ENCODE data around the gene THEMIS.

The THEMIS gene

DNA sequence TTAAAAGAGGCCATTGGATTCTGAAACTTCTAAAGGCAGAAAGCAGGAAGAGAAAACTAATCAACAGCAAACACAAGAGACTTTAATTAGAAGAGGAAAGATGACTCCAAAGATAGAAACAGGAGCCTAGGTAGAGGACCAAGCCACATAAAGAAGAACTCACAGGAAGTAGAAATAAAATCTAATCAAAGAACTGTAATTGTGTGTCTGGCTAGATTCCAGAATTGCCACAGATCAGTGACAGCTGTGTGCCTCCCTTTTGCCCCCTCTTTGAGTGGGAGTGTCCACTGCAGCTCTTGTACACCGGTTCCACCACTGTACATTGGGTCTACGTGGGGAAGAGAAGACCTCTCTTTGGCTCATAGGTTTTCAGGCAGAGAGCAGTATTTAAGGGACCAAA, 22.3 kb upstream of the THEMIS start:
- no peaks in the 10 kb centered on the region for H3F3A ChIP-seq (ENCODE audit: control insufficient read depth, insufficient read depth)
- no peak overlapping the region for H3K4me3 ChIP-seq (ENCODE audit: low read length)
- no peaks in the 10 kb centered on the region for H3K79me2 ChIP-seq (ENCODE audit: control insufficient read depth, low read length)
- H3K9me2 ChIP-seq (replicated peaks; ENCODE audit: control insufficient read depth, low read length): no peaks in the 10 kb centered on the region
- no peaks in the 10 kb centered on the region for H3K4me1 ChIP-seq (ENCODE audit: control insufficient read depth, low read length)
- no peaks in the 10 kb centered on the region for H3K36me3 ChIP-seq (ENCODE audit: control insufficient read depth, low read length)
- H3K4me2 ChIP-seq (ENCODE audit: low read length): no peak overlapping the region
- H3K9me3 ChIP-seq (ENCODE audit: control insufficient read depth, insufficient read depth, low read length): no peaks in the 10 kb centered on the region
- no peak for TF ChIP-seq EZH2phosphoT487 (IDR thresholded peaks at IDR 0.05; ENCODE audit: borderline replicate concordance, low read length)
- no peak overlapping the region for H3K27ac ChIP-seq (ENCODE audit: low read depth, low read length)
- no peaks in the 10 kb centered on the region for H3K27me3 ChIP-seq (ENCODE audit: control insufficient read depth, low read length)
- no peaks in the 10 kb centered on the region for H4K20me1 ChIP-seq (ENCODE audit: control insufficient read depth, insufficient read depth, low read depth, low read length)

DNA sequence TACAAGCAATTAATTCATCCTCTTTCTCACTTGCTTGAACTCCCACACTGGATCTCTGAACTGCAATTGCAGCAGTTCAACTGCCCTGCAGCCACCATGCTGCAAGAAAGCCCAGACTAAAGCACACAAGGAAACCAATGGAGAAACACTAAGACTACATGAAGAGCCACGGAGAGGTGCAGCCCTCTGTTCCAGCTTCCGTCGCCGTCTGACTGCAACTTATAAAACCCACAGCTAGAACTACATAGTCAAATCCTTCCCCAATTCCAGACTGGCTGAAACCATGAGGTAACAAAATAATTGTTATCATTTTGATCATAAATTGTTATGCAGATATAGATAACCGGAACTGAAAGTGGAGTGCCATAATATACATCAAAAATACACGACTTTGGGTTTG, 21.1 kb upstream of the THEMIS start:
- Histone ChIP-seq H3K79me2 (ENCODE audit: control insufficient read depth, low read length) (no peaks in the 10 kb centered on the region), H4K20me1 (ENCODE audit: control insufficient read depth, insufficient read depth, low read depth, low read length) (no peaks in the 10 kb centered on the region), H3K4me2 (ENCODE audit: low read length) (no peak overlapping the region), H3K4me1 (ENCODE audit: control insufficient read depth, low read length) (no peaks in the 10 kb centered on the region), H3K9me2 (replicated peaks; ENCODE audit: control insufficient read depth, low read length) (no peaks in the 10 kb centered on the region), H3K4me3 (ENCODE audit: low read length) (no peak overlapping the region), H3K27ac (ENCODE audit: low read depth, low read length) (no peak overlapping the region), H3F3A (ENCODE audit: control insufficient read depth, insufficient read depth) (no peaks in the 10 kb centered on the region), H3K9me3 (ENCODE audit: control insufficient read depth, insufficient read depth, low read length) (no peaks in the 10 kb centered on the region), H3K27me3 (ENCODE audit: control insufficient read depth, low read length) (no peaks in the 10 kb centered on the region), H3K36me3 (ENCODE audit: control insufficient read depth, low read length) (no peaks in the 10 kb centered on the region)
- TF ChIP-seq, protein P1, sequence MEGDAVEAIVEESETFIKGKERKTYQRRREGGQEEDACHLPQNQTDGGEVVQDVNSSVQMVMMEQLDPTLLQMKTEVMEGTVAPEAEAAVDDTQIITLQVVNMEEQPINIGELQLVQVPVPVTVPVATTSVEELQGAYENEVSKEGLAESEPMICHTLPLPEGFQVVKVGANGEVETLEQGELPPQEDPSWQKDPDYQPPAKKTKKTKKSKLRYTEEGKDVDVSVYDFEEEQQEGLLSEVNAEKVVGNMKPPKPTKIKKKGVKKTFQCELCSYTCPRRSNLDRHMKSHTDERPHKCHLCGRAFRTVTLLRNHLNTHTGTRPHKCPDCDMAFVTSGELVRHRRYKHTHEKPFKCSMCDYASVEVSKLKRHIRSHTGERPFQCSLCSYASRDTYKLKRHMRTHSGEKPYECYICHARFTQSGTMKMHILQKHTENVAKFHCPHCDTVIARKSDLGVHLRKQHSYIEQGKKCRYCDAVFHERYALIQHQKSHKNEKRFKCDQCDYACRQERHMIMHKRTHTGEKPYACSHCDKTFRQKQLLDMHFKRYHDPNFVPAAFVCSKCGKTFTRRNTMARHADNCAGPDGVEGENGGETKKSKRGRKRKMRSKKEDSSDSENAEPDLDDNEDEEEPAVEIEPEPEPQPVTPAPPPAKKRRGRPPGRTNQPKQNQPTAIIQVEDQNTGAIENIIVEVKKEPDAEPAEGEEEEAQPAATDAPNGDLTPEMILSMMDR (IDR thresholded peaks at IDR 0.05; ENCODE audit: low read depth, low read length, poor library complexity, severe bottlenecking): no peak
- TF ChIP-seq EZH2phosphoT487 (IDR thresholded peaks at IDR 0.05; ENCODE audit: borderline replicate concordance, low read length): no peak

DNA sequence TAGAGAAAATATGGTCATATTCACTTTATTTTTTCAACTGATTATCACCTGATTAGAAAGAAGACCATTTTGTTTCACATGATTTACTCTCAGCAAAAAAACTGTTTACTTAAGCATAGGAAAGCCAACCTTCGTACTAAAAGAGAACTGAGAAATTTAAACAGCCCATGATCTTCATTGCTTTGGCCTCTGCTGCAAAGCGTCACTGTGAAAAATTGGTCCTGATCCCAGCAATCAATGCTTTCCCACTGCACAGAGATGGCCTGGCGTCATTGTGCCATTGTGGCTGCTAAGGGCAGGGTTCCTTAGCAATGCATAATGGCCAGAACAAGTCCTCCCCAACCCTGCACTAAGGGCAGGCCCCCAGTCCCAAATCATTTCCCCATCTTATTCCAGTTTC, 19.9 kb upstream of the THEMIS start:
- H3K36me3 ChIP-seq (ENCODE audit: control insufficient read depth, low read length): no peaks in the 10 kb centered on the region
- H3K4me2 ChIP-seq (ENCODE audit: low read length): no peak overlapping the region
- no peaks in the 10 kb centered on the region for H3K79me2 ChIP-seq (ENCODE audit: control insufficient read depth, low read length)
- H3K27me3 ChIP-seq (ENCODE audit: control insufficient read depth, low read length): no peaks in the 10 kb centered on the region
- no peaks in the 10 kb centered on the region for H3K4me1 ChIP-seq (ENCODE audit: control insufficient read depth, low read length)
- H4K20me1 ChIP-seq (ENCODE audit: control insufficient read depth, insufficient read depth, low read depth, low read length): no peaks in the 10 kb centered on the region
- H3K9me3 ChIP-seq (ENCODE audit: control insufficient read depth, insufficient read depth, low read length): no peaks in the 10 kb centered on the region
- no peaks in the 10 kb centered on the region for H3K9me2 ChIP-seq (replicated peaks; ENCODE audit: control insufficient read depth, low read length)
- TF ChIP-seq EZH2phosphoT487 (IDR thresholded peaks at IDR 0.05; ENCODE audit: borderline replicate concordance, low read length): no peak
- TF ChIP-seq, protein P1 (IDR thresholded peaks at IDR 0.05; ENCODE audit: low read depth, low read length, poor library complexity, severe bottlenecking): no peak
- H3K4me3 ChIP-seq (ENCODE audit: low read length): no peak overlapping the region
- H3K27ac ChIP-seq (ENCODE audit: low read depth, low read length): no peak overlapping the region
- no peaks in the 10 kb centered on the region for H3F3A ChIP-seq (ENCODE audit: control insufficient read depth, insufficient read depth)

DNA sequence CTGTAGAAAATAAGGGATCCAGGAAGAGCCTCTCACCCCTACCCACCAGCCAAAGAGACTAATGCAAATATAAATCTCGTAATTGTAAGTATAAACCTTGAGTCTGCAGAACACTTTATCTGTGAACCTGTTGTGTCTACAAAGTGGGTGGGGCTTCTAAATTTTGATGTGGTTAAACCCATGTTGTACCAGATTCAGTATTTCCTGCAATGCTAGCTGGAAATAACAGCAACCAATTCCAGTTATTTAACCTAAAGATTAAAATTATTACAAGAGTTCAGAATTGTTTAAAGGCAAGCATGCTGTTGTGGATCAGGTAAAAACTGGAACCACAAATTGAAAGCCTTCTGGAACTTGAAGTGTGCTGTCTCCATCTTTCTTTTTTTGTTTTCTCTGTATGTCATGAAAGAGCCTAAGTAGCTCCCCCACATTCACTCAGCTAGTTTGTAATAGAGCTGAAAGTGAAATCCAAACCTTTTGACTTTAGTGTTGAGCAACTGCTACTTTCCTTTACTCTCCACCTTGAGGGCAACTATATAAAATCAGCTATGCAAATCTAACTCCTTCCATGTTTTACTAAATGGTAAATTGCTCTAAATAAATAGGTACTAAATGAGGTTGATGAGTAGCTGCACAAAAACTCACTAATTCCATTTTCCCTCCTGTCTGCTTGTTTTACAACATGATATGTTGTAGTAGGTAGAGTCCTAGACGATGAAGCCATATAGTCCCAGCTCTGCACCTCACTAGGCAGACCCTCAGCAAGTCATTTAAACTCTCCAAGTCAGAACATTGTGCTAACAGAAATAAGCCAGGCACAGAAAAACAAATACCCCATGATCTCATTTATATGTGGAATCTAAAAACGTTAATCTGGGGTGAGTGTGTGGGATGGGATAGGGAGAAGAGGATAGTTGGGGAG, 17.9 kb upstream of the THEMIS start:
- Histone ChIP-seq H3K27ac (ENCODE audit: low read depth, low read length) (no peak overlapping the region), H3K79me2 (ENCODE audit: control insufficient read depth, low read length) (no peaks in the 10 kb centered on the region), H4K20me1 (ENCODE audit: control insufficient read depth, insufficient read depth, low read depth, low read length) (no peaks in the 10 kb centered on the region), H3K4me1 (ENCODE audit: control insufficient read depth, low read length) (no peaks in the 10 kb centered on the region), H3K9me2 (replicated peaks; ENCODE audit: control insufficient read depth, low read length) (no peaks in the 10 kb centered on the region), H3K36me3 (ENCODE audit: control insufficient read depth, low read length) (no peaks in the 10 kb centered on the region), H3K4me3 (ENCODE audit: low read length) (no peak overlapping the region), H3K27me3 (ENCODE audit: control insufficient read depth, low read length) (no peaks in the 10 kb centered on the region), H3F3A (ENCODE audit: control insufficient read depth, insufficient read depth) (no peaks in the 10 kb centered on the region), H3K9me3 (ENCODE audit: control insufficient read depth, insufficient read depth, low read length) (no peaks in the 10 kb centered on the region), H3K4me2 (ENCODE audit: low read length) (no peak overlapping the region)
- TF ChIP-seq EZH2phosphoT487 (IDR thresholded peaks at IDR 0.05; ENCODE audit: borderline replicate concordance, low read length): no peak
- TF ChIP-seq, protein P1 (IDR thresholded peaks at IDR 0.05; ENCODE audit: low read depth, low read length, poor library complexity, severe bottlenecking): no peak
